ENCODE data around the gene SMARCA2.

SMARCA2 gene

GRCh38 chr9:1996156-1996555, 19.0 kb upstream of the SMARCA2 start:
- no peak for DNase-seq
- TF ChIP-seq POLR2A (IDR thresholded peaks at IDR 0.05; ENCODE audit: low read length) (no peak), GATA1 (IDR thresholded peaks at IDR 0.05; ENCODE audit: low read depth, low read length) (no peak)

DNA sequence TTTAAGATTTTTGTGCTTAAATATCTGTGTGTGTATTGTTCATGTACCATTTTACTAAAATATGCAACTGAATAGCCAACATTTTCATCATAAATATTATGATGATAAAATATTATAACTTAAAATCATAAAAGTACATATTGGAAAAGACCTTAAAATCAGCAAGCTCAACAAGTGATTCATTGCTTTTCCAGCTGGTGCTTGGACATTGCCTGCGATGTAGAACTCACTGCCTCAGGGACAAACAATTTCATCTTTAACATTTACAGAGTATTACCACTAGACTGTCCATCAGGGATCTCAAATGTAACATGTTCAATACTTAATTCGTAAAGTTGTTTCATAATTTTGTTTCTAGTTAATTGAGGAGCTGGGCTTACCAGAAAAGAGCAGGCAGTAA, 17.5 kb upstream of the SMARCA2 start:
- no peak for TF ChIP-seq POLR2A (IDR thresholded peaks at IDR 0.05; ENCODE audit: low read length)
- TF ChIP-seq GATA1 (IDR thresholded peaks at IDR 0.05; ENCODE audit: low read depth, low read length) = no peak
- DNase-seq = no peak

GRCh38 chr9:1998111-1998510, 17.0 kb upstream of the SMARCA2 start:
- DNase-seq = no peak
- no peak for TF ChIP-seq GATA1 (IDR thresholded peaks at IDR 0.05; ENCODE audit: low read depth, low read length)
- TF ChIP-seq POLR2A (IDR thresholded peaks at IDR 0.05; ENCODE audit: low read length) = no peak

GRCh38 chr9:2000314-2000713, 14.8 kb upstream of the SMARCA2 start:
- DNase-seq = no peak
- TF ChIP-seq POLR2A (IDR thresholded peaks at IDR 0.05; ENCODE audit: low read length) = no peak
- TF ChIP-seq GATA1 (IDR thresholded peaks at IDR 0.05; ENCODE audit: low read depth, low read length) = no peak

DNA sequence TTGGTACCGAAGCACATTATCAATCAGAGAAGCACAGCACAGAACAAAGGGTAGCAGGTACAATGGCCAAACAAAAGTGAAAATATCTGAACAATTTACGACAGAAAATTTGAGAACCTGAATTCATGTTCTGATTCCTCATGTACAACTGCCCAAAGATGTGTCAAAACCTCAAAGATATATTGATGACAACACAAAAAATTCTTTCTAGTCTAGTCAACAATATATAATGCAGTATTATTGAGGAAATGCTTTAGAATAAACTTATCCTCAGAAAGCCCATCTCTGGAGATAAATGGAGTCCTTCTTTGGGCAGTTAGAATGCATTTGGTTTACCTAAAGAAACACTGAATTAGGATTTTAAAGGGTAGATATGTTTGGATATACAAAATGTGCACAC, 6.8 kb upstream of the SMARCA2 start:
- TF ChIP-seq GATA1 (IDR thresholded peaks at IDR 0.05; ENCODE audit: low read depth, low read length) (no peak), POLR2A (IDR thresholded peaks at IDR 0.05; ENCODE audit: low read length) (no peak)
- DNase-seq = no peak

DNA sequence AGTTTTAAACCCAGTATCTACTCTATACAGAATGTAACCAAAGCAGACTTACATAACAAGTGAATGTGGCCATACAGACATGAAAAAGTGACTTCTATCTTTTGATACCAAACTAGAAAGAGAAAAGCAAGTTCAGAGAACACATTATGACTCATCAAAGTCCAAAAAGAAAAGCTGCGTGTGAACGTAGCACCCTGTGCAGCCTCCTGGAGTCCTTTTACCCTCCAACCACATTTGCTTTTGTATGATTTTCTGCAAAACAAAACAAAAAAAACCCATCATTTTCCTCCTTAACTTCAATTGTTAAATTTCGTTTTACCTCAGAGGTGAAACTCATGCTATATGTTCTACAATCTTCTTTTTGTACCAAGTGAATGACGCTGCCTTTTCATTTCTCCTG, 2.8 kb upstream of the SMARCA2 start:
- TF ChIP-seq GATA1 (IDR thresholded peaks at IDR 0.05; ENCODE audit: low read depth, low read length) (no peak), POLR2A (IDR thresholded peaks at IDR 0.05; ENCODE audit: low read length) (no peak)
- DNase-seq = no peak

- TF ChIP-seq GATA1 (IDR thresholded peaks at IDR 0.05; ENCODE audit: low read depth, low read length) = no peak
- TF ChIP-seq POLR2A (IDR thresholded peaks at IDR 0.05; ENCODE audit: low read length) = no peak
- no peak for DNase-seq
These were observed 1.2 kb upstream of the SMARCA2 start for GRCh38 chr9:2013743-2014475.

- TF ChIP-seq GATA1 (IDR thresholded peaks at IDR 0.05; ENCODE audit: low read depth, low read length) (no peak), POLR2A (IDR thresholded peaks at IDR 0.05; ENCODE audit: low read length) (no peak)
- DNase-seq = peak; percentile 65 to 84
These were observed 647 bp downstream of the SMARCA2 start for GRCh38 chr9:2015581-2016407.

DNA sequence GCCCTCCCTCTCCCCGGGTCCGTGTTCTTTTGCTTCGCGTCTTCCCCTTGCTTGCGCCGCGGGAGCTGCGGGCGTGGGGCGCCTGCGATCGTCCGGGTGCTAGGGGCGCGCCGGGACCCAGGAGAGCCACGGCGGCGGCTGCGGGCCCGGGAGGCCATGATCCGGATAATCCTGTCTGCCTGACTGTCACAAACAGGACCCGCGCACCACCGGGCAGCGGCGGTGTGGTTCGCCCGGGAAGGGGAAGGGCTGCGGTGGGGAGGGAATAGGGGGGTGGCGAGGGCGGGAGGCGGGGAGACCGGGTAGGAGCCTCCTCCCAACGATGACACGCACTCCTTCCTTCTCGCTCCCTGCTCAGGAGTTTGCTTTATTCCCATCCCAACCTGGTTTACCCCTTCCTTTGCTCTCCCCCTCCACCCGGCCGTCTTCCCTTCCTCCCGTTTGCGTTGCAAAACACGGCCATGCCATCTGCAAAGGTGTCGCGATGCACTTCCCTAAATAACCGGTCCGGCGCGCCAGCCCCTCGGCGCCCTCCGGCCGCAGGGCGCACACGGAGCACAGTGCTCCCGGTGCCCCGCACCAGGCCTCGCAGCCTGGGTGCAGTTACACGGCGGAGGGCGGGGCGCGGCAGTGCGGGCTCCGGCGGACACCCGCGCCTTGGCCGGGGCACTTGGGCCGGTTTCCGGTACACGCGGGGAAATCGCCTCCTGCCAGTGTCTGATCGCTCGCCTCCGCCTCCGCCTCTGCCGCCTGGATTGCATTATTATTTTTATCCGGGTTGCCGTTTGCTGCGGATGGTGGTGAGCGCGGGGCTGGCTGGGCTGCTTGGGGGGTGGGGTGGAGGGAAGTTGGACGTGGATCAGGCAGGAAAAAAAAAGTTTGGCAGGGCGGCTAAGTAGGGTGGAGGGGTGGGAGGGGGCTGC, 1.5 kb downstream of the SMARCA2 start:
- peak; percentile 77 to 87 for DNase-seq
- peak; percentile 45 for TF ChIP-seq POLR2A (IDR thresholded peaks at IDR 0.05; ENCODE audit: low read length)
- no peak for TF ChIP-seq GATA1 (IDR thresholded peaks at IDR 0.05; ENCODE audit: low read depth, low read length)

- peak; percentile 85 to 87 for DNase-seq
- TF ChIP-seq POLR2A (IDR thresholded peaks at IDR 0.05; ENCODE audit: low read length) = peak; percentile 53
- no peak for TF ChIP-seq GATA1 (IDR thresholded peaks at IDR 0.05; ENCODE audit: low read depth, low read length)
These were observed 2.4 kb downstream of the SMARCA2 start for GRCh38 chr9:2017331-2018161.

GRCh38 chr9:2018162-2018643, 3.1 kb downstream of the SMARCA2 start:
- no peak for DNase-seq

GRCh38 chr9:2018764-2019558, 3.8 kb downstream of the SMARCA2 start:
- TF ChIP-seq GATA1 (IDR thresholded peaks at IDR 0.05; ENCODE audit: low read depth, low read length) (no peak), POLR2A (IDR thresholded peaks at IDR 0.05; ENCODE audit: low read length) (no peak)
- DNase-seq = peak; percentile 41 to 44

More at GRCh38 chr9:2018162-2018643, 3.1 kb downstream of the SMARCA2 start:
- TF ChIP-seq POLR2A (IDR thresholded peaks at IDR 0.05; ENCODE audit: low read length) (no peak), GATA1 (IDR thresholded peaks at IDR 0.05; ENCODE audit: low read depth, low read length) (no peak)

Measured in erythroblast (primary cell).